RWPE1 (cell line): ENCODE results near the gene ZNF598.
A peak's percentile ranks its signal among the peaks of the same experiment; 100 is the strongest.

Source experiments
- CTCF ChIA-PET: fragments of 350-600 bp; sonication (Branson Sonifier 250); formaldehyde crosslinking; extraction: SDS; loops from one replicate; lab custom pipeline; 2021; lab: Yijun Ruan, JAX
- POLR2A ChIA-PET: fragments of 400-600 bp; formaldehyde crosslinking; extraction: SDS; loops from one replicate; lab custom pipeline; 2020; ENCODE audit warnings: antibody characterized with exemption; ENCODE audit not compliant: low non-redundant PET; lab: Yijun Ruan, JAX
- DNase-seq: peaks from one replicate; pipeline ENCODE4 v3.0.0; 2012; ENCODE audit warnings: low spot score
- H3K27ac ChIP-seq: fragments of 450-650 bp; 2 replicates; pipeline ENCODE4 v1.5.1; 2017
- CTCF ChIP-seq: fragments of 450-650 bp; conservative IDR thresholded peaks from 2 replicates; pipeline ENCODE4 v1.5.1; 2017; ENCODE audit warnings: low read depth, mild to moderate bottlenecking

The ZNF598 gene

GRCh38 chr16:2040787-2041522, 31.3 kb upstream of the ZNF598 start:
- no peak for TF ChIP-seq CTCF
- POLR2A ChIA-PET, result interaction anchor here (0.6 to 1.2 kb wide), 4 partner anchors 57 to 1772 kb away, joined by 3 read pairs; partner anchors contain the start of genes GFER and RPS2
- no peak for DNase-seq
- peak overlapping the region; percentile 78 for H3K27ac ChIP-seq
- CTCF ChIA-PET, result interaction anchor here (0.6 to 1.3 kb wide), 3 partner anchors 9 to 25 kb away, joined by 3 to 4 read pairs (median 3); no protein-coding TSS in a partner anchor

GRCh38 chr16:2040041-2040786, 30.6 kb upstream of the ZNF598 start:
- no peak for TF ChIP-seq CTCF
- peak overlapping the region; percentile 78 for H3K27ac ChIP-seq
- DNase-seq, result no peak
- ChIA-PET POLR2A (interaction anchor here (0.5 to 1.2 kb wide), 4 partner anchors 12 to 1771 kb away, joined by 3 to 4 read pairs (median 3); partner anchors contain the start of gene RPS2), CTCF (interaction anchor here (0.6 to 1.0 kb wide), 2 partner anchors 8 to 16 kb away, joined by 3 read pairs; no protein-coding TSS in a partner anchor)

GRCh38 chr16:2039274-2040031, 29.8 kb upstream of the ZNF598 start:
- peak overlapping the region; percentile 78 for H3K27ac ChIP-seq
- no peak for DNase-seq
- TF ChIP-seq CTCF, result no peak
- POLR2A ChIA-PET, result interaction anchor here (0.5 to 0.9 kb wide), 2 partner anchors 12 to 16 kb away, joined by 3 to 4 read pairs; no protein-coding TSS in a partner anchor
- CTCF ChIA-PET, result no interaction called here

GRCh38 chr16:2038382-2039231, 29.0 kb upstream of the ZNF598 start:
- no peak for TF ChIP-seq CTCF
- DNase-seq, result no peak
- ChIA-PET POLR2A (no interaction called here), CTCF (interaction anchor here (0.6 kb wide), 1 partner anchor 45 kb away, joined by 3 read pairs; no protein-coding TSS in a partner anchor)
- peak overlapping the region; percentile 78 for H3K27ac ChIP-seq

GRCh38 chr16:2037647-2038381, 28.2 kb upstream of the ZNF598 start:
- TF ChIP-seq CTCF, result no peak
- H3K27ac ChIP-seq, result peak overlapping the region; percentile 12
- CTCF ChIA-PET, result interaction anchor here (0.6 to 1.1 kb wide), 2 partner anchors 20 to 44 kb away, joined by 3 read pairs; no protein-coding TSS in a partner anchor
- POLR2A ChIA-PET, result no interaction called here
- DNase-seq, result no peak
